IPS-18a (cell line): ENCODE results near the gene PGF.

Experiments used
- H3K27ac ChIP-seq: one replicate; pipeline ENCODE4 v1.5.1; 2013; ENCODE audit warnings: low read length
- H3K27me3 ChIP-seq: one replicate; pipeline ENCODE4 v1.6.1; 2013; ENCODE audit warnings: mild to moderate bottlenecking, low read length; ENCODE audit not compliant: control insufficient read depth, insufficient read depth
- H3K36me3 ChIP-seq: one replicate; pipeline ENCODE4 v1.6.1; 2013; ENCODE audit warnings: low read depth, low read length; ENCODE audit not compliant: control insufficient read depth
- H3K4me1 ChIP-seq: one replicate; pipeline ENCODE4 v1.6.1; 2013; ENCODE audit warnings: low read depth, low read length; ENCODE audit not compliant: control insufficient read depth
- H3K4me3 ChIP-seq: one replicate; pipeline ENCODE4 v1.5.1; 2013; ENCODE audit warnings: low read length
- H3K9ac ChIP-seq: one replicate; pipeline ENCODE4 v1.6.1; 2013; ENCODE audit warnings: mild to moderate bottlenecking, low read length, moderate library complexity
- H3K9me3 ChIP-seq: one replicate; pipeline ENCODE4 v1.6.1; 2013; ENCODE audit warnings: low read depth, low read length; ENCODE audit not compliant: control insufficient read depth

Gene PGF

GRCh38 chr14:74963178-74963704 is 7.8 kb upstream of the PGF start:
- Histone ChIP-seq H3K36me3 (no peaks in the 10 kb centered on the region), H3K9me3 (no peaks in the 10 kb centered on the region), H3K27me3 (no peaks in the 10 kb centered on the region), H3K9ac (no peak overlapping the region), H3K4me3 (no peak overlapping the region), H3K27ac (no peak overlapping the region), H3K4me1 (no peaks in the 10 kb centered on the region)

- no peak overlapping the region for H3K4me3 ChIP-seq
- no peak overlapping the region for H3K27ac ChIP-seq
- H3K9ac ChIP-seq, result no peak overlapping the region
- H3K36me3 ChIP-seq, result no peaks in the 10 kb centered on the region
- no peaks in the 10 kb centered on the region for H3K4me1 ChIP-seq
- no peaks in the 10 kb centered on the region for H3K9me3 ChIP-seq
- H3K27me3 ChIP-seq, result no peaks in the 10 kb centered on the region
Observed at GRCh38 chr14:74962493-74962892, 7.1 kb upstream of the PGF start.

GRCh38 chr14:74962046-74962445 is 6.6 kb upstream of the PGF start:
- Histone ChIP-seq H3K9me3 (no peaks in the 10 kb centered on the region), H3K4me1 (no peaks in the 10 kb centered on the region), H3K27me3 (no peaks in the 10 kb centered on the region), H3K4me3 (no peak overlapping the region), H3K36me3 (no peaks in the 10 kb centered on the region), H3K27ac (no peak overlapping the region), H3K9ac (no peak overlapping the region)

GRCh38 chr14:74961238-74961911 is 6.0 kb upstream of the PGF start:
- no peaks in the 10 kb centered on the region for H3K9me3 ChIP-seq
- no peaks in the 10 kb centered on the region for H3K36me3 ChIP-seq
- H3K4me1 ChIP-seq, result no peaks in the 10 kb centered on the region
- no peak overlapping the region for H3K4me3 ChIP-seq
- no peak overlapping the region for H3K27ac ChIP-seq
- peaks cover 3% of the 10 kb centered on the region for H3K27me3 ChIP-seq
- H3K9ac ChIP-seq, result no peak overlapping the region

- no peaks in the 10 kb centered on the region for H3K36me3 ChIP-seq
- no peaks in the 10 kb centered on the region for H3K4me1 ChIP-seq
- H3K27me3 ChIP-seq, result peaks cover 9% of the 10 kb centered on the region
- no peaks in the 10 kb centered on the region for H3K9me3 ChIP-seq
- H3K27ac ChIP-seq, result no peak overlapping the region
- H3K9ac ChIP-seq, result no peak overlapping the region
- H3K4me3 ChIP-seq, result no peak overlapping the region
Observed at GRCh38 chr14:74960736-74961135, 5.3 kb upstream of the PGF start.

- Histone ChIP-seq H3K36me3 (no peaks in the 10 kb centered on the region), H3K9ac (no peak overlapping the region), H3K27ac (no peak overlapping the region), H3K4me1 (peaks cover 2% of the 10 kb centered on the region), H3K27me3 (peaks cover 18% of the 10 kb centered on the region), H3K4me3 (no peak overlapping the region), H3K9me3 (no peaks in the 10 kb centered on the region)
Observed at GRCh38 chr14:74959596-74960180, 4.3 kb upstream of the PGF start.

- H3K9me3 ChIP-seq, result no peaks in the 10 kb centered on the region
- no peak overlapping the region for H3K27ac ChIP-seq
- H3K4me3 ChIP-seq, result no peak overlapping the region
- no peak overlapping the region for H3K9ac ChIP-seq
- no peaks in the 10 kb centered on the region for H3K36me3 ChIP-seq
- H3K27me3 ChIP-seq, result peaks cover 22% of the 10 kb centered on the region
- peaks cover 2% of the 10 kb centered on the region for H3K4me1 ChIP-seq
Observed at GRCh38 chr14:74956280-74957072, 1.1 kb upstream of the PGF start.

GRCh38 chr14:74956027-74956279 is 556 bp upstream of the PGF start:
- no peaks in the 10 kb centered on the region for H3K9me3 ChIP-seq
- H3K36me3 ChIP-seq, result no peaks in the 10 kb centered on the region
- H3K27me3 ChIP-seq, result peaks cover 22% of the 10 kb centered on the region
- no peak overlapping the region for H3K9ac ChIP-seq
- peaks cover 2% of the 10 kb centered on the region for H3K4me1 ChIP-seq
- H3K27ac ChIP-seq, result no peak overlapping the region
- peak overlapping the region; percentile 50 for H3K4me3 ChIP-seq

- H3K9me3 ChIP-seq, result no peaks in the 10 kb centered on the region
- no peaks in the 10 kb centered on the region for H3K36me3 ChIP-seq
- H3K4me1 ChIP-seq, result peaks cover 2% of the 10 kb centered on the region
- peak overlapping the region; percentile 50 for H3K4me3 ChIP-seq
- no peak overlapping the region for H3K27ac ChIP-seq
- H3K27me3 ChIP-seq, result peaks cover 22% of the 10 kb centered on the region
- H3K9ac ChIP-seq, result no peak overlapping the region
Observed at GRCh38 chr14:74954947-74955228, 509 bp downstream of the PGF start.

GRCh38 chr14:74954232-74954946 is 1.0 kb downstream of the PGF start:
- H3K9ac ChIP-seq, result no peak overlapping the region
- peaks cover 2% of the 10 kb centered on the region for H3K4me1 ChIP-seq
- no peak overlapping the region for H3K4me3 ChIP-seq
- no peaks in the 10 kb centered on the region for H3K36me3 ChIP-seq
- no peaks in the 10 kb centered on the region for H3K9me3 ChIP-seq
- no peak overlapping the region for H3K27ac ChIP-seq
- peaks cover 22% of the 10 kb centered on the region for H3K27me3 ChIP-seq

- H3K4me3 ChIP-seq, result no peak overlapping the region
- H3K9me3 ChIP-seq, result no peaks in the 10 kb centered on the region
- no peaks in the 10 kb centered on the region for H3K36me3 ChIP-seq
- H3K9ac ChIP-seq, result no peak overlapping the region
- H3K4me1 ChIP-seq, result peaks cover 2% of the 10 kb centered on the region
- peaks cover 22% of the 10 kb centered on the region for H3K27me3 ChIP-seq
- H3K27ac ChIP-seq, result no peak overlapping the region
Observed at GRCh38 chr14:74953686-74954085, 1.7 kb downstream of the PGF start.
